ENCODE results near the gene PEX10.

The PEX10 gene

DNA sequence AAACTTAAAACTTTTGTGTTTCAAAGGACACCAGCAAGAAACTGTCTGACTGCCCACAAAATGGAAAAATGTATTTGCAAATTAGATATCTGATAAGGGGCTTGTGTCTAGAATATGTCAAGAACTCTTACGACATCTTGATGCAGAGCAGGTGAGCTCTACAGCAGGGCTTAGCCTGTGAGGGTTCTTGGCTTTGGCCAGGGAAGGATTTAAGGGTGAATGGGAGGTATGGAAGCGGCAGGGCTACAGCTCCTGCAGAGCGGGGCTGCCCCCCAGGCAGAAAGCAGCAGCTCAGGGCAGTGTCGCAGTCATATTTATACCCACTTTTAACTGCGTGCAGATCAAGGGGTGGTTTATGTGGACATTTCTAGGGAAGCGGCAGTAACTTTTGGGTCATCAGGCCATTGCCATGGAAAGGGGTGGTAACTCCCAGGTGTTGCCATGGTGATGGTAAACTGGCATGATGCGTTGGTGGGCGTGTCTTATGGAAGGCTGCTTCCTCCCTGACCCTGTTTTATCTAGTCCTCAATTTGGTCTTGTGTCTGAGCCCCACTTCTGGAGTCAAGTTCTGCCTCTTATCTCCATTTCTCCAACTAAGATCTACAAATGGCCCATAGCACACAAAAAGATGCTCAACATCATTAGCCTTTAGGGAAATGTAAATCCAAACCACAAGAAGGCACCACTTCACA lies 44.2 kb downstream of the PEX10 start:
- no peak for DNase-seq (ENCODE audit: low spot score)
- TF ChIP-seq CTCF (IDR thresholded peaks at IDR 0.05; ENCODE audit: extremely low read depth, missing control alignments): no peak

GRCh38 chr1:2363847-2364513 lies 48.4 kb downstream of the PEX10 start:
- no peak for TF ChIP-seq CTCF (IDR thresholded peaks at IDR 0.05; ENCODE audit: extremely low read depth, missing control alignments)

DNA sequence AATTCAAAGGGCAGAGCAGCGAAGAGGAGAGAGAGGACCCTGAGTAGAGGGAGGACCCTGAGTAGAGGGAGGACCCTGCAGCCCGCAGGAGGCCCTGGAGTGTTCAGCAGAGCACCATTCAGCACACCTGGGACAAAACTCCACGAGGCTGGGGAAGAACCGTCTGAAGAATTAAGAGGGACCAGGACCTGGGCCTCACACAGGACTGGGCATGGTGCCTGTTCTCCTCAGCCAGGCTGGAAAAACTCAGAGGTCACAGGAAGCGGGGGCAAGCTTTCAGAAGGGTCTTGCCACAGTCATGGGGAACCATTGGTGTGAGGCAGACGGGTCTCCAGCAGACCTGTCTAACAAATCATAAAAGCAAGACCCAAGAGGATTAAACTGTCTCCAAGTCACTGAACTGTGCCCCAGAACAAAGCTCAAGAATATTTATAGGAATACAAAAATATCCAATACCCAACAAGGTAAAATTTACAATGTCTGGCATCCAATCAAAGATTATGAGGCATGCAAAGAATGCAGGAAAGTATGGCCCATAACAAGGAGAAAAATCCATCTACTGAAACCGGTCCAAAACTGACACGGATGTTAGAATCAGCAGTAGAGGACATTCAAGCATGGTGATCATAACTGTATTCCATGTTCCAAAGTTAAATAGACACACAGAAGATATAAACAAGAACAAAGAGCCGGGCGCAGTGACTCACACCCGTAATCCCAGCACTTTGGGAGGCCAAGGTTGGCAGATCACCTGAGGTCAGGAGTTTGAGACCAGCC lies 51.6 kb downstream of the PEX10 start:
- no peak for TF ChIP-seq CTCF (IDR thresholded peaks at IDR 0.05; ENCODE audit: extremely low read depth, missing control alignments)
- DNase-seq (ENCODE audit: low spot score): no peak

More at GRCh38 chr1:2363847-2364513, 48.4 kb downstream of the PEX10 start:
- DNase-seq (ENCODE audit: low spot score): no peak

DNA sequence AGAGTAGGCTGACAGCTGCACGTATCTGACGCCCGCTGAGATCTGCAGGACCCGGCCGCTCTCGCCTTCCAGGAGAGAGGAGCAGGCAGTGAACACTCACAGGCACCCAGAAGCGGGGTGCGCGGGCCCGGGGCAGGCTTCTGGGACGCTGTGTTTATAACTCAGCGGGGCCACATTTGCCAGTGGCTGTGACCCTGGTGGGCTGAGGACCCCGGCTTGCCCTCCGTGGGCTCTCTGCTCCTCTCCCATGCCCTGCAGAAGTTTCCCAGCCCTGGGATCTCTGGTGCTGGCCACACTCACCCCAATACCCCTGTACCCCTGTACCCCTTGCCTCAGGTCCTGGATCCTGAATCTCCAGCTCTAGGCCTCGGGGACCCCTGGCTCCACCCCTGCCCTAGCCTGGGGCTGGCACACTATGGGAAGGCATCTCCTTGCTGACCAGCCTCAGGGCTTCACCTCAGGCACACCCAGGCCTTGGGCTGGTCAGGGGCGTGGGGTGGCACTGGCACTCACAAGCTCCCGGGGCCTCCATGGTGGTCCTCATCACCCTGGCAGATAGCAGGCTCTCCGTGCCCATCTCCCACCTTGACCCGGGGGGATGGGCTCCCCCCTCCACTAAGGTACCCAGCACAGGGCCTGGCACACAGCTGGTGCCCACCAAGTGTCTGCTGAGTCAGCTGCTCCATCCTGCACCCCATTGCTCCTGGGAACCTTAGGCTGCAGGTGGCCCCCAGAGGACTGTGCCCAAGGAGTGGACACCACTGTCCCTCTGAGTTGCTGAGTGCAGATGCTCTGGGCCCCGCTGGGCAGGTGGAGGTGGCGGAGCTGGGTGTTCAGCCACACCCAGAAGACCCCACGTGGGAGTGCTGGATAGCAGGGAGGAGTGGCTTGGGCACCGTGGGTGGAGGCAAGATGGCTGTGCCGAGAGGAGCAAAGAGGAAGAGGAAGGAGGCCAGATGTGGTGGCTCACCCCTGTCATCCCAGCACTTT lies 53.4 kb downstream of the PEX10 start:
- no peak for TF ChIP-seq CTCF (IDR thresholded peaks at IDR 0.05; ENCODE audit: extremely low read depth, missing control alignments)
- no peak for DNase-seq (ENCODE audit: low spot score)

DNA sequence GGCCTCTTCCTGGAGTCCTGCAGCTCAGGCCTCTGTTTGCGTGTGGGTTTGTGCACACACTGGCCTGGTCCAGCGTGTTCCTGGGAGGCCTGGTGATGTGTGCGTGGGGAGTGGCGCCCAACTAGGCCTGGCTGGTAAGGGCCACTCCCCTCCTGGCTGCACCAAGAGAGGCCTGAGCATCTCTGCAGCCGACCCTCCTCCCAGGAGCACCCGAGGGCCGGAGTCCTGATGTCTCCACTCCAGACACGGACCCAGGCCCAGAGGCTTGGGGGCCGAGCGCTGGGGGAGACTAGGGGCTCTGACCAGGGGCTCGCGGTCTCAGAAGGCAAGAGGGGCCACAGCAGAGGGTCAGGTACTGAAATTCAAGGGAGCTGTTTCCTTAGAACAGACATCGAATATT lies 54.3 kb downstream of the PEX10 start:
- no peak for TF ChIP-seq CTCF (IDR thresholded peaks at IDR 0.05; ENCODE audit: extremely low read depth, missing control alignments)
- no peak for DNase-seq (ENCODE audit: low spot score)

- TF ChIP-seq CTCF (IDR thresholded peaks at IDR 0.05; ENCODE audit: extremely low read depth, missing control alignments): no peak
- DNase-seq (ENCODE audit: low spot score): no peak
Observed at GRCh38 chr1:2356911-2357845, 55.2 kb downstream of the PEX10 start.
